ENCODE data around the gene NCOA3. TPM values are rescaled to one million over a fixed set of nuclear protein-coding genes. Genes with fewer than 3 reads are reported as not detected.
"Not testable (repeated sequence)": the region's sequence is repeated elsewhere in the genome, so short reads cannot be mapped to it uniquely, and the experiment has no call there.

The NCOA3 gene
- total RNA-seq, 2 experiments from 2014 or later, result 71.3 to 74.2 TPM

DNA sequence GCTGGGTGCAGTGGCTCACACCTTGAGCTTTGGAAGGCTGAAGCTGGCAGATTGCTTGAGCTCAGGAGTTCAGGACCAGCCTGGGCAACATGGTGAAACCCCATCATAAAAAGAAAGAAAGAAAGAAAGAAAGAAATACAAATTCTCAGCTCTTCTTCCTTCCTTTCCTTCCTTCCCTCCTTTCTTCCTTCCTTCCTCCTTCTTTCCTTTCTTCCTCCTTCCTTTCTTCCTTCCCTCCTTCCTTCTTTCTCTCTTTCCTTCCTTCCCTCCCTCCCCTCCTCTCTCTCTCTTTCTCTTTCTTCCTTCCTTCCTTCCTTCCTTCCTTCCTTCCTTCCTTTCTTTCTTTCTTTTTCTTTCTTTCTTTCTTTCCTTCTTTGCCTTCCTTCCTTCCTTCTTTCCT lies 21.0 kb upstream of the NCOA3 start:
- H3K4me1 Mint-ChIP-seq, result peaks cover 19% of the 10 kb centered on the region
- ATAC-seq (ENCODE audit: low read depth), result no peak
- H3K27me3 Mint-ChIP-seq, result no peaks in the 10 kb centered on the region
- DNase-seq, result no peak
- H3K4me3 Mint-ChIP-seq, result no peak overlapping the region
- peaks cover 2% of the 10 kb centered on the region for H3K9me3 Mint-ChIP-seq
- POLR2A ChIA-PET, result interaction anchor here (0.6 kb wide), 1 partner anchor 55 kb away, joined by 3 read pairs; no protein-coding TSS in a partner anchor
- H3K27ac Mint-ChIP-seq, result no peak overlapping the region
- no peaks in the 10 kb centered on the region for H3K36me3 Mint-ChIP-seq

DNA sequence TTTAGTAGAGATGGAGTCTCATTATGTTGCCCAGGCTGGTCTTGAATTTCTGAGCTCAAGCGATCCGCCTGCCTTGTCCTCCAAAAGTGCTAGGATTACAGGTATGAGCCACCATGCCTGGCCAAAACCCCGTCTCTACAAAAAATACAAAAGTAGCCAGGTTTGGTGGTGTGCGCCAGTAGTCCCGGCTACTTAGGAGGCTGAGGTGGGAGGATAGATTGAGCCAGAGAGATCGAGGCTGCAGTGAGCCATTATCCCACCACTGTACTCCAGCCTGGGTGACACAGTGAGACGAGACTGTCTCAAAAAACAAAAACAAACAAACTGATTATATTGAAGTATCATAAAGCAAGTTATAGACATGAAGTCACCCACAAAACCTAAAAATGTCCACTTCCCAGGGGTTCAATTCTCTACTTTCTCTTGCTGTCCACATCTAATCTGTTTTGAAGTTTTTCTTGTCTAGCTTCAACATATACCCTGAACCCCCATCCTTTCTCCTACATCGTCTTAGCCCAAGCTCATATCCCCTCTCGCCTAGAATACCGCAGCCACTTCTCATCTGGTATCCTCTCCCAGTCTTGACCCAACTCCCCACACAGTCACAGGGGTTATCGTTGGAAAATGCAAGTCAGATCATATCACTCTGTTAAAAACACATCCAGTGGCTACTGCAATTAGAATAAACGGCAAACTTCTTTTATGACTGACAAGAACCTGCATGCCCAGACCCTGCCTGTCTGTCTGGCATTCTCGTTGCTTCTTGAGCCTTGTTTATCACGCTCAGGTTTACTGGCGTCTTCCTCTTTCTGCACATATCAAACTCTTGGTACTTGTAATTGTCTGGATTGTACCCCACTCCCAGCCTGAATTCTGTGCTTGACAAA lies 20.1 kb upstream of the NCOA3 start:
- Mint-ChIP-seq H3K9me3 (peaks cover 2% of the 10 kb centered on the region), H3K27ac (no peak overlapping the region), H3K36me3 (no peaks in the 10 kb centered on the region), H3K4me1 (peaks cover 22% of the 10 kb centered on the region), H3K4me3 (no peak overlapping the region), H3K27me3 (no peaks in the 10 kb centered on the region)
- POLR2A ChIA-PET, result interaction anchor here (0.6 to 1.4 kb wide), 2 partner anchors 12 to 56 kb away, joined by 3 read pairs; no protein-coding TSS in a partner anchor
- ATAC-seq (ENCODE audit: low read depth) (no peak), DNase-seq (no peak)

DNA sequence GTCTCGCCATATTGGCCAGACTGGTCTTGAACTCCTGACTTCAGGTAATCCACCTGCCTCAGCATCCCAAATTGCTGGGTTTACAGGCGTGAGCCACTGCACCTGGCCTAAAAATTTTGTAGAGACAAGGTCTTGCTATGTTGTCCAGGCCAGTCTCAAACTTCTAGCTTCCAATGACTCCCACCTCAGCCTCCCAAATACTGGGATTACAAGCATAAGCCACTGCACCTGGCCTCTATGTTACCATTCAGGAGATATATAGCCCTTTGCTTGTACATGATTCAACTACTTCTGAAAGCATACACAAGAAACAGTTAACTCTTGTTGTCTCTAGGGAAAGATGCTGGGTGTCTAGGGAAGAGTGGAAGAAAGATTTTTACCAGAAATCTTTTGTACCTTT lies 19.0 kb upstream of the NCOA3 start:
- POLR2A ChIA-PET, result interaction anchor here (0.6 kb wide), 1 partner anchor 19 kb away, joined by 3 read pairs; the partner anchor contains the start of gene NCOA3
- ATAC-seq (ENCODE audit: low read depth) (no peak), DNase-seq (no peak)
- H3K27ac Mint-ChIP-seq, result no peak overlapping the region
- no peaks in the 10 kb centered on the region for H3K36me3 Mint-ChIP-seq
- H3K9me3 Mint-ChIP-seq, result peaks cover 2% of the 10 kb centered on the region
- H3K4me3 Mint-ChIP-seq, result no peak overlapping the region
- no peaks in the 10 kb centered on the region for H3K27me3 Mint-ChIP-seq
- peaks cover 32% of the 10 kb centered on the region for H3K4me1 Mint-ChIP-seq

DNA sequence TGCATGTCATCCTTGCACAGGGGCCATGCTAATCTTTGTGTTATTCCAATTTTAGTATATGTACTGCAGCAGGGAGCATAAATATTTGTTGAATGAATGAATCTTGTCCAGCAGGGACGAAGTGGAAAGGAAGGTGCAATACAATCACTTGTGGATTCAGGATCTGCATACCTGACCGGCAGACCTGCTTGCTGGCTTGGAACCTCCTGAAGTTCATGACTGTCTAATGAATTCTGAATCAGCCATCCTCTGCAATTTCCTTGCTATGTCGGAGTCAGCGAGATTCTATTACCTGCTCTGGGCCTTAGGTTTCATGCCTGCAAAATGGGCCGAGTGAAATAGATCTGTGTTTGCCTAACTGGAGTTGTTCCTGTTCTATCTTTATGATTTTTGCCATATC lies 17.4 kb upstream of the NCOA3 start:
- Mint-ChIP-seq H3K27me3 (no peaks in the 10 kb centered on the region), H3K36me3 (peaks cover under 1% of the 10 kb centered on the region), H3K27ac (no peak overlapping the region), H3K9me3 (peaks cover 2% of the 10 kb centered on the region), H3K4me3 (no peak overlapping the region), H3K4me1 (peaks cover 37% of the 10 kb centered on the region)
- DNase-seq, result no peak
- POLR2A ChIA-PET, result no interaction called here
- no peak for ATAC-seq (ENCODE audit: low read depth)

DNA sequence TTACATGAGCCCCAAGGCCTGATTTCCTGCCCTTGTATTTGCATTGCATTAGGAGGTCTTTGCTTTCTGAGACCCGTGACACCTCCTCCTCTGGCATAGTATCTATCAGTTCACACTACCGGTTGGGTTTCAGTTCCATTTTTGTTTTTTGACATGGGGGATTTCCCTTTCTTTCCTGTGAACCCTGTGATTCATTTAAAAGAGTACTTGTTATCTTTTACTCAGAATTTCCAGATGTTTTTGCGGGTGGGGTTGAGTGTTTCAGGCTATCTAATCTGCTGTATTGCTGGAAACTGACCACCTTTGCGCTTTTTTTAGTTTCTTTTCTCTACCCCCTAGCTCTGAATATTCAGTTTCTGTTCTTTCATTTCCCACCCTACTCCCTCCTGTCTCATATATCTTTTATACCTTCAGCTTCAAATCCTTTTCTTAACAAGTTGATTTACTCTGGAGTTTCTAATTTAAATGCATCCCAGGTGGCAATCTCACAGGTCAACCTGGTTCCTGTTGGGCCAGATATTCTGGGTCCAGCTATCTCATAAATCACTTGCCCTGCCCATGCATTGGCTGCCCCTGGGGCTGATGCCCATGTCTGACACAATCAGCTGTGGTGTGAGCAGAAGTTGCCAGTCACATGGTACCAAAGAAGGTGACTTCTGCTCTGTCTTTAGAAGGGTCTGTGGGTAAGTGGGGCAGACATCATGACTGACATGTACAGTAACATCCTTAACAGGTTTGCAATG lies 14.3 kb upstream of the NCOA3 start:
- H3K27me3 Mint-ChIP-seq, result no peaks in the 10 kb centered on the region
- H3K4me1 Mint-ChIP-seq, result peaks cover 35% of the 10 kb centered on the region
- DNase-seq (peak; percentile 55), ATAC-seq (ENCODE audit: low read depth) (peak; percentile 90)
- H3K4me3 Mint-ChIP-seq, result peak overlapping the region; percentile 63
- POLR2A ChIA-PET, result interaction anchor here (0.8 to 8.4 kb wide), 15 partner anchors 9 to 131 kb away, joined by 3 to 128 read pairs (median 4); partner anchors contain the start of genes NCOA3 and ZMYND8
- H3K36me3 Mint-ChIP-seq, result peaks cover 4% of the 10 kb centered on the region
- H3K9me3 Mint-ChIP-seq, result no peaks in the 10 kb centered on the region
- peak overlapping the region; percentile 97 for H3K27ac Mint-ChIP-seq

GRCh38 chr20:47489448-47489872 lies 12.2 kb upstream of the NCOA3 start:
- peak overlapping the region; percentile 97 for H3K27ac Mint-ChIP-seq
- H3K9me3 Mint-ChIP-seq, result no peaks in the 10 kb centered on the region
- H3K4me1 Mint-ChIP-seq, result peaks cover 51% of the 10 kb centered on the region
- DNase-seq (peak; percentile 56), ATAC-seq (ENCODE audit: low read depth) (peak; percentile 17)
- POLR2A ChIA-PET, result interaction anchor here (0.7 to 8.4 kb wide), 2 partner anchors 13 to 22 kb away, joined by 3 to 128 read pairs; partner anchors contain the start of gene NCOA3
- no peaks in the 10 kb centered on the region for H3K27me3 Mint-ChIP-seq
- H3K4me3 Mint-ChIP-seq, result peak overlapping the region; percentile 56
- peaks cover 4% of the 10 kb centered on the region for H3K36me3 Mint-ChIP-seq

DNA sequence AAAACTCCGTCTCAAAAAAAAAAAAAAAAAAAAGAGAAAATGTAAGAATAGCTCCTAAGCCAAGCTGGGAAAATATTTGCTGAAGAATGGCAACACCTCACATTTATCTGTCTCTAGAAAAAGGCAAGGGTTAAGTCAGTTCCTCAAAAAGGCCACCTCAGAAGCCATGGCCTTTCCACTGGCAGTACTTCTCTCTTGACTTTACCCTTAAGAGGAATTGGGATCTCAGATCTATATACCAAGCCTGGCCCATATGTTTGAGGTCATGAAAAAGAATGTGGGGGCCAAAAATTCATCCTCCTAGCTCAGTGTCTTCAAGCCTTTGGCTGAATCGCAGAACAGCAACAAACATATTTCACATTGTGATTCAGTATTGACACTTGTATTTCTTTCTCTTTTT lies 10.9 kb upstream of the NCOA3 start:
- Mint-ChIP-seq H3K27me3 (no peaks in the 10 kb centered on the region), H3K4me1 (peaks cover 43% of the 10 kb centered on the region), H3K4me3 (no peak overlapping the region), H3K9me3 (no peaks in the 10 kb centered on the region), H3K36me3 (peaks cover 4% of the 10 kb centered on the region), H3K27ac (peak overlapping the region; percentile 28)
- no peak for DNase-seq
- no peak for ATAC-seq (ENCODE audit: low read depth)
- POLR2A ChIA-PET, result interaction anchor here (0.6 to 8.4 kb wide), 4 partner anchors 12 to 1432 kb away, joined by 3 to 128 read pairs (median 6); partner anchors contain the start of gene NCOA3

DNA sequence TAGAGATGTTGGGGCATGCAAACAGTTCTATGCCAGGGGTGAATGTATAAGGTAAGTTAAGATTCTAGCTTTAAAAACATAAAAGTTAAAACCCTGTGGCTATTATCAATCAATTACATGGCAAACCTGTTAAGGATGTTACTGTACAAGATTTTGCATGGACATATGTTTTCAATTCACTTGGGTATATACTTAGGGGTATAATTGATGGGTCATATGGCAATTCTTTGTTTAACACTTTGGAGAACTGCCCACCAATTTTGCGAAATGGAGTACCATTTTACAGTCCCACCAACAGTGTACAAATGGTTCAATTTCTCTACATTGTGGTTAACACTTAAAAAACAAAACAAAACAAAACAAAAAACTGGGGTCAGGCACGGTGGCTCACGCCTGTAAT lies 9.4 kb upstream of the NCOA3 start:
- ATAC-seq (ENCODE audit: low read depth) (no peak), DNase-seq (no peak)
- H3K27me3 Mint-ChIP-seq, result no peaks in the 10 kb centered on the region
- H3K36me3 Mint-ChIP-seq, result peaks cover 7% of the 10 kb centered on the region
- POLR2A ChIA-PET, result interaction anchor here (8.4 kb wide), 1 partner anchor 10 kb away, joined by 128 read pairs; the partner anchor contains the start of gene NCOA3
- H3K4me3 Mint-ChIP-seq, result no peak overlapping the region
- H3K27ac Mint-ChIP-seq, result no peak overlapping the region
- peaks cover 2% of the 10 kb centered on the region for H3K9me3 Mint-ChIP-seq
- peaks cover 37% of the 10 kb centered on the region for H3K4me1 Mint-ChIP-seq

DNA sequence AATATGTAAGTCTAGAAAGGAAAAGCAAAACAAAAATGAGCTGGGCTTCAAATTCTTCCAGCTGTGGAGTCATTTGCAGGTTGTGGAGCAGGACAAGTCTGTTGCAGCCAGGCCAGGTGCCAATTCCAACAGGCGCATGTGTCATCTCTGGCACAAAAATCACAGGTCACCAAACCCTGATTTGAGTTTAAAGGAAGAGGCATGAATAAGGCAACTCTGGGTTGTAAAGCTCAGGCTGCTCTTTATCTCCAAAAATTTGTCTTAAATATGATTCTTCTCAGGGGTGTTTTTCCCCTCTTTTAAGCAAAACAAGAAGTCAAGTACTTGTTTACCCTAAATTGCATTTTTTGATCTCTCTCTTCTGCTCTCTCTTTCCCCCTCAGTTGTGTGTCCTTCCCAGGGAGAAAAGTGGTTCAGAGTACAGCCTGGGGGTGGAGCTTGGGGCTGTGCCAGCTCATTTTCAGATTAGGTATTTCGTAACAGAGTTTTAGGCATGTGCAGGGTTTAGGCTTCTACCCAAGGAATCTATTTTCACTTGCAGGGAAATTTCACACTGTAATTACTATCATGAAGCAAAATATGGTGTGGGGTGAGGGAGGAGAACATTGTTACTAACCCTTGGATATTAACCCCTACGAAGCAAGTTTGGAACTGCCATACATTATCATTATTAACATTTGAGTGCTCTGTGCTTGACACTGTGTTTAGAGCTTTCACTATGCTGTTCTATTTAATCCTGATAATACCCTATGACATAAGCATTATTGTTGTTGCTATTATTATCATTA lies 8.3 kb upstream of the NCOA3 start:
- H3K4me3 Mint-ChIP-seq, result peak overlapping the region; percentile 56
- no peaks in the 10 kb centered on the region for H3K27me3 Mint-ChIP-seq
- ATAC-seq (ENCODE audit: low read depth) (peak; percentile 71), DNase-seq (peak; percentile 51)
- POLR2A ChIA-PET, result interaction anchor here (0.7 to 8.4 kb wide), 6 partner anchors 9 to 137 kb away, joined by 3 to 128 read pairs (median 3); partner anchors contain the start of genes NCOA3 and ZMYND8
- H3K27ac Mint-ChIP-seq, result peak overlapping the region; percentile 76
- peaks cover 7% of the 10 kb centered on the region for H3K36me3 Mint-ChIP-seq
- peaks cover 2% of the 10 kb centered on the region for H3K9me3 Mint-ChIP-seq
- peaks cover 32% of the 10 kb centered on the region for H3K4me1 Mint-ChIP-seq

DNA sequence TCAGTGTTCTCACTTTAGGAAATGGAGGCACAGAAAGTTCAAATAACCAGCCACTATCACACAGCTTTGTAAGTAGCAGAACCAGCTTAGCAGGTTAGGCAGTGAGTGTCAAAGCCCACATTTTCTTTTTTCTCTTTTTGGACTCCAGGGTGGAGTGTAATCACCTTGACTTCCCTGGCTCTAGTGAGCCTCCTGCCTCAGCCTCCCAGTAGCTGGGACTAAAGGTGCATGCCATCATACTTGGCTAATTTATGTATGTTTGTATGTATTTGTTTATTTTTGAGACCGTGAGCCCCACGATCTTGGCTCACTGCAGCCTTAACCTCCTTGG lies 7.8 kb upstream of the NCOA3 start:
- peaks cover 7% of the 10 kb centered on the region for H3K36me3 Mint-ChIP-seq
- POLR2A ChIA-PET, result interaction anchor here (0.7 to 8.4 kb wide), 5 partner anchors 8 to 137 kb away, joined by 3 to 128 read pairs (median 3); partner anchors contain the start of genes NCOA3 and ZMYND8
- no peaks in the 10 kb centered on the region for H3K27me3 Mint-ChIP-seq
- peaks cover 2% of the 10 kb centered on the region for H3K9me3 Mint-ChIP-seq
- DNase-seq (no peak), ATAC-seq (ENCODE audit: low read depth) (no peak)
- H3K4me1 Mint-ChIP-seq, result peaks cover 30% of the 10 kb centered on the region
- H3K4me3 Mint-ChIP-seq, result no peak overlapping the region
- H3K27ac Mint-ChIP-seq, result peak overlapping the region; percentile 76

GRCh38 chr20:47494606-47495005 lies 7.1 kb upstream of the NCOA3 start:
- H3K27ac Mint-ChIP-seq; DNase-seq; H3K27me3 Mint-ChIP-seq; POLR2A ChIA-PET; H3K9me3 Mint-ChIP-seq; H3K36me3 Mint-ChIP-seq; ATAC-seq (ENCODE audit: low read depth); H3K4me3 Mint-ChIP-seq: not testable (repeated sequence)
- H3K4me1 Mint-ChIP-seq, result peaks cover 26% of the 10 kb centered on the region

- Mint-ChIP-seq H3K9me3 (peaks cover 2% of the 10 kb centered on the region), H3K27me3 (no peaks in the 10 kb centered on the region), H3K36me3 (peaks cover 3% of the 10 kb centered on the region), H3K4me3 (no peak overlapping the region), H3K27ac (no peak overlapping the region), H3K4me1 (peaks cover 32% of the 10 kb centered on the region)
- ATAC-seq (ENCODE audit: low read depth) (no peak), DNase-seq (no peak)
- POLR2A ChIA-PET, result no interaction called here
These were observed 5.6 kb upstream of the NCOA3 start for GRCh38 chr20:47496118-47496517.

Data from activated naive CD8-positive, alpha-beta T cell treated with anti-CD3 and anti-CD28 coated beads, Interleukin-2, amount 10 ng/mL, durations not matched to agents 7 days and 5 days (primary cell).